GM18508 (cell line): ENCODE data around the gene BCL6.

Experiments
- ATAC-seq: cut with Tn5 transposase; IDR thresholded peaks from one replicate; pipeline ENCODE4 v1.9.1; 2021; ENCODE audit warnings: moderate number of reproducible peaks; ENCODE audit not compliant: insufficient read depth, unreplicated experiment

BCL6 gene

DNA sequence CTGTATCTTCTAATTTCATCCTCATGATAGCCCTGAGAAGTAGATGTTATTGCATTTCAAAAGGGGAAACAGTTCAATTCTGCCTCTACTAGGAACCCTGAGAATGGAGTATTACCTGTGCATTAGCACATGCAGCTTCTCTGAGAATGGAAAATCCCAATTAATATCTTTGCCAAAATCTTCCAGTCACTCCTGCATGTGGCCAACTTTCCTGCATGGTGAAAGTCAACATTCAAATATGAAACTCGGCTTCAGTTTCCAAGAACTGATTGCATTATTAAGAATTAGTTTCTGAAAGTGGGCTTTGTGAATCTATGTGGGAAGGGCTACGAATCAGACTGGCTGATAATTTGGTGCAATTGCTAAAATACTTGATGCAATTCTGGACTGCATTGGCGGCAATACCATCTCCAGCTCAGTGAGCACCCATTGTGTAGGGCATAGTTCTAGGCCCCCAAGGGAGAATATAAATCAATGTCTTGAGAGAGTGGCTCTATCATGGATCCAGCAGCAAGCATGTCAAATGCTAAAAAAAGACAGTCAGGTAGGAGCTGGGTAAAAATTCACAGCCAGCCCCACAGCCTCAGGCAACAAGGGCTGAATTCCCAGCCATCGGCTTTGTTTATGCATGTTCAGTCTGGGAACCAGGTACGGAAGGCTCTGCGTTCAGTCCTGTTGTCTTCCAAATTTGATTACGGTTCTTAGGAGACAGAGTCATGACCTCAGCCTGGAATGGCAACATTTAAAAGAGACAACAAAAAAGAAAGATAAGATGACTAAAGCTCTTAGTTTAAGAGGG is 18.8 kb upstream of the BCL6 start:
- ATAC-seq, result no peak

DNA sequence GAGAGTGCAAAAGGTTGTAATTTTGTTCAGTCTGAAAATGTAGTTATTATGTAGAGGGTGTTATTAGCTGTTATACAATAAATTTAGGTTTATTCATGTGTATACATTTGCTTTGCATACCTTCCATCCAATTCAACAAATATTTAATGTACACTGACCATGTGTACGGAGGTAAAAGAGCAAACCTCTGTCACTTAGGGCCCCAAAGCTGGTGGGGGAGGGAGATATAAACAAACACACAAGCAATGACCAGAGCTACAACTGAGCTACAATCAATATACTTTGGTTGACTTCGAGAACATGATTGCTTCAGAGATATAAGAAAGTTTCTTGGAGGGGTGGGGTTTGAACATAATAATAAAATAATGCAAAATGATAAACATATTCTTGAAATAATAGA is 17.5 kb upstream of the BCL6 start:
- ATAC-seq, result no peak

DNA sequence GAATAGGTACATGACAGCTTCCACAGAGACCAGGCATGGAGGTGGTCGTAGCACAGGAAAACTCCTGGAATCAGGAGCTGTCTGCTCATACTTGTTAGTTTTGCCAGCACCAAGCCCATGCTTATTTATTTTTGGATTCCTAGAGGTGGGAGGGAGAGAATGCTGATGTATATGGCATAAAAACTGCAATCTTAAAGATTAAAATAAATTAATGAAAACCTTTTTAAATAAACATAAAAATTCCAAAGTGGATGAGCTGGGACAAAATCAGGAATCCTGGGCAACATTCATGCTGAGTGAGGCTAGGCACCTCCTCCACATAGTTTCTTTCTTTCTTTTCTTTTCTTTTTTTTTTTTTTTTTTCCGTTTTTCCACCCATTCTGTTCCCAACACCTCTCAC is 14.3 kb upstream of the BCL6 start:
- no peak for ATAC-seq

DNA sequence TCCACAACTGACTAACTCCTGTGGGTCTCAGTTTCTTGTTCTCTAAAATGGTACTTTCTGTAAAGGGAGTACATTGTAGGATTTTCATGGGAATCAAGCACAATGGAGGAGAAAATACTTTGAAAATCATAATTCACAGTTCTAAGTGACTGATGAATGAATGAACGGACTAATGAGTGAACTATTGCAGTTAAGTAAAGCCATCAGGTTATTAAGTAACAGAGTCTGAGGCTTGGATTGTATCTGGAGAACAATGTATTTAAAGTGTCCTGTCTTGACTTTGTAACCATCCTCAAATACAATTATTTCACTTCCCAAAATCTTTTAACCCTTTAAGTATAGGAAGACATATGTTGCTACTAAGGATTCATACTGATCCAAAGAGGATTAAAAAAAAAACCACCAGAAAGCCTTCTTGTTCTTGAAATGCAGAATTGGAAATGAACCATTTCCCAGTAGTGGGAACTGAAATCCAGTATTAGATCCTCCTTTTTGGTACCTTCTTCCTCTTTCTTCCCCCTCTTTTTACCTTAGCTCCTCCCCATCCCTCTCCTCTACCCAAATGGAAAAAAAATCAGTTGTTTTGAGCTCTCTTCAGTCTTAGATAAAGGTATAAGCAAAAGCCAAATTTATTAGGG is 13.2 kb upstream of the BCL6 start:
- no peak for ATAC-seq

DNA sequence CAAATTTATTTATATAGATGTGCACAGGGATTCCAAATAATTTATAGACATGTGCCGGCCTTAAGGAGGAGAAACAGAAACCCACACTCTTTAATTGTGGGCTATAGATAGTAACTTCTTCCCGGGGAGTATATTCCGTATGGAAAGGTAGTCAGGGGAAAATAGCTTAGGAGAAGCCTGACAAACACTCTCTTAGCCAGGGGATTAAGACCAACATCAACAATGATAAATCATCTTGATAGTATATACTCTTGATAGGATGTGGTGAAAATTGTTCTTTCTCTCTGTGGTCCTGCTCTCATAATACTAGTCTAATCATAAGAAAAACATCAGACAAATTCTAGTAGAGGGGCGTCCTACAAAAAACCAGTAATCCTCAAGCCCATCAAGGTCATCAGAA is 8.2 kb upstream of the BCL6 start:
- ATAC-seq, result no peak

DNA sequence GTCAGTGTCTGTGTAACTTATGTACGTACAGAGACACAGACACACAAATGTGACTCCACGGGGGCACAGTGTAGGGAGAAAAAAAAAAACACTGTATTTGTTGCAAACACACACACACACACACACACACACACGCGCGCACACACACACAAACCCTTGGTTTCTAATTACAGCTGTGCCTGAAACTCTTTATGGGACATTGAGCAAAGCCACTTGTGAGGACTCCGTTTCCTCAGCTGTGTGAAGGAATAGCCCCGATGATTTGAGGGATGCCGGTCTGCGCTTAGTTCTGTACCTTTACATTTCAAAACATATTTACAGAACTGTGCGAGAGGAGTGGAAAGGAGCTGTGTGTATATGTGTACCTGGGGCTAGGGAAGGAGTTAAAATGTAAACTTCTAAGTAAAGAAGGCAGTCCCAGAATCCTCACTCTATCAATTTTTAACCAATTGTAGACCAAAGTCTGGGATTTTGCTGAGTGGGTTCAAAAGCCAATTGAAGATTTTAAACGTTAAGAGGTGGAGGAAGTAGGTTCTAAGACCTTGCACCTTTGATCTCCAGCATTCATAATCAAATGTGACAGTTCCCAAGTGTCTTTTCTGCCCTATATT is 5.3 kb upstream of the BCL6 start:
- no peak for ATAC-seq

DNA sequence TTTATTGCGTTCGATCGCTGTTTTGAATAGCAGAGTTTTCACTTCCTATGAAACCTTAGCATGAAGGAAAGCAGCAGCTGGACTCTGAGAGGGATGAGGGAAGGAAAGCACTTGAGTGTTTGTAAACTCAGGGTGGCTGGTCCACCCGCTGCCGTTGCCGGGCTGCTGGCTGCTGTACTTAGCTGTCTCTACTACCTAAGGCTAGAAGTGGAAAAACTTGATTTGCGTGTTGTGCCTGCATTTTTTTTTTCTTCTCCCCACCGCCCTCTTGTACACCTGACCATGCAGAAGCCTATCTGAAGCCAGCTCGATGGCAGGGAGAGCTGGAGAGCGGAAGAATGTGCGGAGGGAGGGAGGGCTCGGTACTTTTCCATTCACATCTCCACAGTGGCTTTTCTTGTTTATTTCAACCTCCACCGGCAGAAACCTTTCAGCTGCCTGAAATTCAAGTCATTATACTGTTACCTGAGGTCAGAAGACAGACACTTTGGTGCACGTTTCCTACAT is 4.8 kb upstream of the BCL6 start:
- no peak for ATAC-seq

DNA sequence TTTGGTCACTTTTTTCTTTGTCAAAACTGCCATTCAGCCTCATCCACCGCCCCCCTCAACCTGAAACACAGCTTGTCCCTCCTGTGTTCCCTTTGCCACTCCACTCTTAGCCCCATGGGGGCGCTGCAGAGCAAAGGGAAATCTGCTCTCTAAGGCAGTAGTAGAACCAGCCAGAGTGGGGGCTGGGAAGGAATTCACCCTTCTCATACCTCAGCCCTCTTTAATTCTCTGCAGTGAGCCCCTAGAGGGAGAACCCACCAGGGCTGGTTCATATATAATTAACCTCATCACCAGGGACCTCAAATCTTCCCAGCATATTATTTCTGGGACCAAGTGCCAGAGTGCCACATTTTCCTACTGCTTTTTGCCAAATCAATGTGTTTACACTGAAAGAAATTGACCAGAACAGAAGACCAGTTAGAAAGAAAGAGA is 2.8 kb upstream of the BCL6 start:
- ATAC-seq, result no peak

DNA sequence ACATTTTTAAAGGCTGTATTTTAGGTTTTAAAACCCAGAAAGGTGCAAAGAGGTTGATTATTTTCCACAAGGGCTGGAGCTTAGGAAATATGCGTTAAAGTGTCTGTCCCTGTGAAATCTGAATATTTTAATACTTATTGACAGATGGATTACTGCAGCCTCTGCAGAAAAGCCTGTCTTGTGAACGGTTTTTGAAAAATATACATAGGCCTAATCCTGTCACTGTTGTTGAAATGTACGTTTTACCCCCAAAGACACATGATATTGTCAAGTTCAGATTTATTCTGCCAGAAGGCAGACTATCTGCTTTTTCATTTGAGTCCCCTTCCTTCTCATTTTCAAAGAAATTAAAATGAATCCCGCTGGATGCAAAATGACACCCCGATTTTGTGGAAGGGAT is 2.2 kb upstream of the BCL6 start:
- no peak for ATAC-seq

DNA sequence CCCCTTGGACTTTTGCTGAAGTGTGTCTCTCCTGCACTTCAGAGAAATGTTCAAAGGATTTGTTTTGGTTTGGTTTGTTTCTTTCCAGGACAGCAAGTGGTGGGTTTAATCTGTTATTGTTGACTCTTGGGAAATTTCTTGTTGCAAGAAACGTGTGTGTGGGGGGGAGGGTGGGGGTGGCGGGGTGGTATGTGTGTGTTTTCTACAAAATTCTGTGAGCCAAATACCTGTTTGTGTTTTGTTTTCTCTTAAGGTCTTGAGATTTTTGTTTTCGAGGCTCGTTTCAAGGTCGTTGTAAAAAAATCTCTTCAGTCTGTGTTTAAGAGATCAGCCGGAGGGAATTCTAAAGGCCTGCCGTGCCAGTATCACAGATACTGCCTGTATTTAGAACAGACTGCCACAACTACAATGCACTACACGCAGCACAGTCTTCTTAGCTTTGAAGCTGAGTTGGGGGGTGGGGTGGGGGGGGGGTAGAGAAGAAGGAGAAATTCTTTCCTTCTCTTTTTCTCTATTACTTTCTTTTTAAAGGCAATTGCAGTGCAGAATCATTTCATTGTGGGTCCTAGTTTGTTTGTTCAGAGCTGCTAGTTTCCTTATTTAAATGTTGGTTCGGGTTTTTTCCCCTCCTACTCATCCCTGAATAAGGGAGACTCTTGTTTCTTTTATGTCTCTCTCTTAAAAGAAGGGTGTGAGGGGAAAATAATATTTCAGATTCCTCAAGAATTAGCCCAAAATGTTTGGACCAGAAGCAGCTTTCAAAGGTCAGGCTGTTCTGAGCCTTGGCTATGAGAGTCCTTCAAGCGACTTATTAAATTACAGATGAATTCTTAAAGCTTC is 1.4 kb upstream of the BCL6 start:
- ATAC-seq, result no peak

DNA sequence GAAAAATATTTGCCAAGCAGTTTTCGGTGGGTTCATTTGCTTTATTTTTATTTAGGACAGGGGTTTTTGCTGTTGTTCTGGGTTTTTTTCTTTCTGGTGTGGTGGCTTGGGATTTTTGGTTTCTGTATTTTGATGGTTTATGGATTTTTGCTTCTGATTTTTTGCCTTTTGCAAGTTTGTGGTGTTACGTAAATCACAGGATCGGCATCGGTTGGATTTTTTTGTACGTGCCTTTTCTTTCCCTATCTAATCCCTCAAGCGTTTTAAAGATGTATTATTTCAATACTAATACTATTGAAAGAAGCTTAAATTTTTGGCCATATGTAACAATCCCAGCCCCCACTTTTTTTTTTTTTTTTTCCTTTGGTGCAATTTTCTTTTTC is 782 bp upstream of the BCL6 start:
- ATAC-seq, result no peak

DNA sequence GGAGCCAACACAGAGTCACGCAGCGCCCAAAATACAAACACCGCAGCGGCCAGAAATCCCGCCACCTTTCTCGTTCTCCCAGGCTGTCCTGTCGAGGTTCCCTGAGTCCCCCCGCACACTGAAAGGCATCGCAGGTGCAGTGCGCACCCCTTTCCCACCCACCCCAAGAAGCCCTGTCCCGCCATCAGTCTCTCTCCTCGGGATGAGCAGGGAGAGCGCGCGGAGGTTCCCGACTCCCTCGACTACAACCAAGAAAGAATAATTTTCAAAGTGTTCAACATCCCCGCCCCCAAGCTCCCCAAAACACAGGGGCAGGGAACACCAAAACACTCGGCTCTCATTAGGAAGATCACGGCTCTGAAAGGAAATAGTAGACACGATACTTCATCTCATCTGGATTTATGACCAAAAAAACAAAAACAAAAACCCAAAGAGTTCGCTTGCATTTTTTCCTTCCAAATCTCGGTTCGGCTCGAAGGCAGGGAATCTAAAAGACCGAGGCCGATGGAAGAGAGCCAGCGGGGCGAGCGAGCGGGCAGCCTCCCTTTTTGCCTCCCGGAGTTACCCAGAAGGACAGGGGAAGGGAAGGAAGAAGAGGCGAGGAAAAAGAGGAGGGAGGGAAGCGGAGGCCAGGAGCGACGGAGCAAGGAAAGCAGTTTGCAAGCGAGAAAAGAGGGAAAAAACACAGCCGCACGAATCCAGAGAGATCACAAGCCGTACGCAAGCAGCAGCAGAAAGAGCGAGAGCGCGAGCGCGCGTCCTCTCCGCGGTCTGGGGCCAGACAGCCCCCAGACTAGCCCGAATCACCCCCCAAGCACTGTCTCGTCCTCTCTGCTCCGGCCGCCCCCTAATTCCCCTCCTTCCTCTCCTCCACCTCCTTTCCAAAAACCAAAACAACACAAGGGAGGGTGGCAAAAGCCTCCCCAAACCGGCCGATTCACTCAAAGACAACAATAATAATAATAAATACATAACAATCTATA is 808 bp downstream of the BCL6 start:
- ATAC-seq, result no peak

DNA sequence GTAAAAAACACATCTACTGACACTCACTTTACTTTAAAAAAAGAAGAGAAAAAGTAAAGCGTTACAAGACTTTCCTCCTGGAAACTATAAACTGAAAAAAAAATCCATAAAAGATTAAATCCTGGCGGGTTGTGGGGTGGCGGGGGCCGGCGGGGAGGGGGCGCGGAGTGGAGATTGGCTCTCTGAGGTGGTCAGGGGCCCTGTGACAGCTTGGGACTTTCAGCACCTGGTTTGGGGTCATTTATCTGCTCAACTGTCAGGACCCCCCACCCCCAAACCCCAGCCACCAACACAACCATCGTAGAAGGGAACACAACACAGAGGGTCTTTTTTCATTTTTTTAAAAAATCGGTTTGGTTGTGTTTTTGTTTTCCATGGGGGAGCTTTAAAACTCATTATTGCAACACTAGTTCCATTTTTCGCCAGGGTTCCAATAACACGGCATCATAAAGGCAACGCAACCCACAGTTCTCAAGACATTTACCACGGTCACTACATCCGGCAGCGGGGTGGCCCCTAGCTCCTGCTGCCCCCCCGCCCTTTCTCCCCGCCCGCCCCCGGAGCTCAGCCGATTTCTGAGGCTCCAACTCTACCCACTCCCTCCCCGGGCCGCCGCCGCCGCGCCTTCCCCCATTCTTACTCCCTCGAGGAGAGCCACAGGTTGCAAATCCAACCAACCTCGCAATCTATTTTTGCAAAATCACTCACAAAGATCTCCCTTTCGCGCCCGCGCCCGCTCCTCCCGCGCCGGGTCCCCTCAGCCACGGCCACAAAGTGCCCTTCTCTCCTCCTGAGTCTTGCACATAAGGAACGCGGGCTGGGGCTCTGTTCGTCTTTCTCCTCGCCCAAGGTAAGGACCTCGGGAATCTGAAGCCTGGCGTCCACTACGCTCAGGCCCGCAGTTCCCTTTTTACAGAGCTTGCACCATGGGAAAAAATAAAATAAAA is 1.8 kb downstream of the BCL6 start:
- ATAC-seq, result no peak

DNA sequence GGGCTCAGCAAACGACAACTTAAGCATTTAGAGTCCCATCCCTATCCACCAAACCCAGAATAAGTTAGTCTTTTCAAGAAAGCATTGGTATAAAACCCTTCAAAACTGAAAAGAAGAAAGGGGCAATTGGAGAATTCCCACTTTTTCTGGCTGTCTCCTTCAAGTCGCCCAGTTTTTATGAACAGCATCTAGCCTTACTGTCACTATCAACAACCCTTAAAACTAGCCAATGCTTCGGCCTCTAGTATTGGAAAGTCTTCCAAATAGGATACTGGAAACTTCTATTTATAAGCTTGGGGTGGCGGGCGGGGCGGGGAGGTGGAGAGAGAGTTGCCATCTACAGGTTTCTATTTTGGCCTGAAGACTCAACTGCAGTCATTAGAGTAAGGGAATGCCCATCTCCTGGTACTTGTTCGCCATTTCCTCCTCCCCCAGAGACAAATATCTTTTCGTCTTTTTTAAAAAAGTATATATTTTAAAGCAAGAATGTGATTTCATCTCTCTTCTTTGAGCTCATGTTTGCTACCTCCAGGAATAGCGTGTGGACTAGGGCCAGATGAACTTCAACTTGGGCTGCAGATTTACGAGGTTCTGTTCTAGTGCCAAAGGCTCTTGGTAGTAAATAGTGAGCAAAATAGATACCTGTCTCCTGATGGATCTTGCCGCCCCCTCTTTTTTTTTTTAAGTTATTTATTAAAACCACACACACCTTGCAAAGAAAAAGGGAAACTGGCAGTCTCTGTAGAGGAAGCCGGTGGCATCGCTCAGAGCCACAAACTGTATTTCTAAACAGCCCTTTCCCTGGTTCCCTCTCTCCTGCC is 2.7 kb downstream of the BCL6 start:
- ATAC-seq, result no peak

DNA sequence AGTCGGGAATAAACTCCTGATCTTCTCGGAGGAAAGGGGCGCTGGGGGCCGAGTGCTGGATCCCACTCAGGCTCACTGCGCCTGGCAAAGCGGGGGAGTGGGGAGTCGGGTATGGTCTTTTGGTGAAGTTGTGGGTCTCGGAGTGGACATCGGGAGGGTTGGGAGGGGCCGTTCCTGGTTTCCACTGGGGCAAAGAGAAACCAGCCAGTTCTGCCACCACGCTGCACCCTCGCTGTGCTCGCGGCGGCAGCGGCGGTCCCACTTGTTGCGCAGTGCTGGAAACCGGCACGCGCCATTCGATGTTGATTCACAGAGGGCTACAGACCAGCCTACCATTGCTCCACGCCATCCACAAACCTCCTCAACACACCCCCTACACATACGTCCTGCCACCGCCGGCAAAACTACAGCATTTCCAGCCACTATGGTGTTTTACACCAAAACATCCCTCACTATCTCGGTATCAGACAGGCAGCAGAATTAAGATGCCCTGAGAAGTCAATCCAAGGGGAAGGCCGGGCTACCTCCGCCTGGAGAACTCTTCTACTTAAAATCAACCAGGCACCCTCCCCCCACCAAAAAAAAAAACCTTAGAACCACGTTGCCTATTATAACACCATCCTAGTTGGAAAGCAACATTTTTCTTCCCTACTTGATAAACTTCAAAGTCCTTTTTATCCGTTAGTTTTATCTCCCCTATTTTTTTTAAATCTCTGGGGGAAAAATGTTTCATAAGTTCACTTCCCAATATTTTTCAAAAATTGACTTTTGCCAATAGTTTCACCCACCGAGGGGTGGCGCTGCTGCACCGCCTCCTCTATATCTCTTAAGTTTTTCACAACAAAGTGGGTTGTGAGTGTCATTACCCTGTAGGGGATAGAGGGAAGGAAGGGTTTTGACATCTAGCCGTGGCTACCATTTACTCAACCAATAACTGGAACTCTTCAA is 3.6 kb downstream of the BCL6 start:
- ATAC-seq, result no peak
